22Rv1 (cell line): ENCODE data around the gene PCDH10.

Experiments
- ZFX ChIP-seq: fragments of 450-650 bp; IDR thresholded peaks from 2 replicates; pipeline ENCODE4 v1.6.1; 2017; ENCODE audit warnings: antibody characterized with exemption, borderline replicate concordance
- TF ChIP-seq, protein P1 (sequence below): fragments of 450-650 bp; IDR thresholded peaks from 2 replicates; pipeline ENCODE4 v1.5.1; 2017; ENCODE audit warnings: mild to moderate bottlenecking

DNA sequence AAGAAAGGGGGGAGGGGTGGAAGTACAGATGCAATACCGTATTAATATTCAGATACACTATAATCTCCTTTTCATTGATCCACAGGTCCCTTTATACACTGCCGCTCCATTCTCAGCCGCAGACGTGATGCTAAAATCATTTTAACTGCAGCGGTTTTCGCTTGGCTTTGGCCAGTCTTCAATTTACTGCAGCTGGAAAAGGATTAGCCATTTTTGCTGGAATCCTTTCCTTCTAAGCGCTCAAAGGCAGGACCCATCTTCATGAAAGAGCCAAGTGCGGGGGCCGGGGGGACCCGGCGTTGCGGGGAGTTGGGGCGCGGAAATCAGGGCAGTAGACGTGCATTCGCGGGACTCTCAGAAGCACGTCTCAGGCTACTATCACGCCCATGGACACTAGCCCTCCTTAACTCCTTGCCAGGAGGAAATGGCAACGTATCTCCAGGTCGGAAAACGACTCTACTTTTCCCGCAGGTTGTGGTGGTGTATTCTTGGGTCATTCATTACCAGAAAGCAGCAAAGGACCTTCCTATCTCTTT, 1.7 kb upstream of the PCDH10 start:
- TF ChIP-seq, protein P1, sequence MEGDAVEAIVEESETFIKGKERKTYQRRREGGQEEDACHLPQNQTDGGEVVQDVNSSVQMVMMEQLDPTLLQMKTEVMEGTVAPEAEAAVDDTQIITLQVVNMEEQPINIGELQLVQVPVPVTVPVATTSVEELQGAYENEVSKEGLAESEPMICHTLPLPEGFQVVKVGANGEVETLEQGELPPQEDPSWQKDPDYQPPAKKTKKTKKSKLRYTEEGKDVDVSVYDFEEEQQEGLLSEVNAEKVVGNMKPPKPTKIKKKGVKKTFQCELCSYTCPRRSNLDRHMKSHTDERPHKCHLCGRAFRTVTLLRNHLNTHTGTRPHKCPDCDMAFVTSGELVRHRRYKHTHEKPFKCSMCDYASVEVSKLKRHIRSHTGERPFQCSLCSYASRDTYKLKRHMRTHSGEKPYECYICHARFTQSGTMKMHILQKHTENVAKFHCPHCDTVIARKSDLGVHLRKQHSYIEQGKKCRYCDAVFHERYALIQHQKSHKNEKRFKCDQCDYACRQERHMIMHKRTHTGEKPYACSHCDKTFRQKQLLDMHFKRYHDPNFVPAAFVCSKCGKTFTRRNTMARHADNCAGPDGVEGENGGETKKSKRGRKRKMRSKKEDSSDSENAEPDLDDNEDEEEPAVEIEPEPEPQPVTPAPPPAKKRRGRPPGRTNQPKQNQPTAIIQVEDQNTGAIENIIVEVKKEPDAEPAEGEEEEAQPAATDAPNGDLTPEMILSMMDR: no peak
- TF ChIP-seq ZFX: no peak
